ENCODE data around the gene C1orf21.

Gene C1orf21

DNA sequence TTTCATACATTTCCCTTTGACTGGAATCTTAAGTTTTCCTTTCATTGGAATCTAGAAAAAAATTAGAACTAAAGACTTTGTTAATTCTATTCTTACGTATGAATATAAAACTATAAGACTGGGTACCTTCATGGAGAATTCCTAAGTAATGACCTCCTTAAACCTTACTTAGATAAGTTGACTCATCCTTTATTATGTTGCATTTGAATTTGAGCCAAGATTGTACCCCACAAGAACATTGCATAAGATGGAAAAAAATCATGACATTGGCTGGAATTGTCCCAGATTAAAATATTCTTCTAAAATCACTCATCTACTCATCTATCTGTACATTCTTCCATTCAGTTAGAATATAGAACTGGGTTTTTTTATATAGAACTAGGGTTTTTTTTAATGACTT is 137.4 kb downstream of the C1orf21 start:
- no peak for DNase-seq

DNA sequence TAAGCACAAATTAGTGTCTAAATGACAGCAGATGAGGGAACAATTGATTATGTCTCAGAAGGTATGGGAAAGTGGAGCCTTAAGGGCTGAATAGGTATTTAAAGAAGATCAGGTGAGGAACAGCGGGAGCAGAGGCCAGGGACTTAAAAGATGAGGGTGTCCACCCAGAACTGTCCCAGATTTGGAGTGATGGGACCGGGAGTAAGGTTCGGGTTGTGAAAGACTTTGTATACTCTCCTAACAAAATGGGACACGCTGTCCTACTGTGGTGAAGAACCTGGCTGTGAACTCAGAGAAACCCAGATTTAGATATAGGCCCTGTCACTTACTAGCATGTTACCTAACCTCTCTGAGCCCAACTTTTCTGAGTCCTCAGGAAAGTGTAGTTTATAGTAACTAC is 140.6 kb downstream of the C1orf21 start:
- DNase-seq, result no peak

DNA sequence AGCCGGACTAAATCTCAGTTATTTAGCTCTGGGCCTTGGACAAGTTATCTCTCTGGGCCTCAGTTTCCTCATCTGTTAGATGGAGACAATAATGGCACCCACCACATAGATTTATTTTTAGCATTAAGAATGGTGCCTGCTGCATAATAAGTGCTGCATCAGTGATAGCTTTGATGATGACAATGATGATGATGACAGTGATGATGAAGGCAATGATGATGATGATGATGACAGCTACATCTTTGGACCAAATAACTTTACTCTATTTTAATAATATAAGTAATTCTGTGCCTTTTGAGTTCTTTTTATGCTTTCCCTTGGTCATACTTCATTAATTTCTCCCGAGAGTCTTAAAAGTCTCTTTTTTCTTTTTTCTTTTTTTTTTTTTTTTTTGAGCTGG is 143.4 kb downstream of the C1orf21 start:
- no peak for DNase-seq

DNA sequence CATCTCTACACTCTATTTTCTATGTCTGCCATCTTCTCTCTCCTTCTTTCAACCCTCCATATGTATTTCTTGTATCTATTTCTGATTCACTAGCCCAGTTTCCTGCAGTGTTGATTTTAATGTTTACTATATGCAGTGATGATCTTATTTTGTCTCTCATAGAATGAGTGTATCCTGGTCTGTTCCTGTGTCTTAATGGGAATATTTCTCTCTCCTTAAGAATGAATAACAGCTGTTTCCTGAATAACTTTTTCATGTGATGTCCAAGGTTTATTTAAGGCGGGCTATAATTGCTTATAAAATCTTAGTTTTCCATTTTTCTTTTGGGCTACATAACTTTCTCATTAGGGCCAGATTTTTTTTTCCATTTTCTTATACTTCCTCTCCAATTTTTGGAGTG is 144.5 kb downstream of the C1orf21 start:
- DNase-seq, result no peak

DNA sequence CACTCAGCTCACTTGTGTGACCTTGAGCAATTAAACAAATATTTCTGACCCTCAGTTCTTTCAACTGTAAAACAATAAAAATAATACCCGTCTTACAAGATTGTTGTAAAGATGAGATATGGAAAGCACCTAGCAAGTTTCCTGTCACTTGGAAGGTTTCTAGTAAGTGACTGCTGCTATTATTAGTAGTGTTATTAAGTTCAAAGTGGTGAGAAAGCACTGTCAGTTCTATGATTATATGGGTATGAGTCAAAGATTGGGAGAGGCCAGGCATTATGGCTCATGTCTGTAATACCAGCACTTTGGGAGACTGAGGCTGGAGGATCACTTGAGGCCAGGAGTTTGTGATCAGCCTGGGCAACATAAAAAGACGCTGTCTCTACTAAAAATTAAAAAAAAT is 145.4 kb downstream of the C1orf21 start:
- DNase-seq, result no peak

DNA sequence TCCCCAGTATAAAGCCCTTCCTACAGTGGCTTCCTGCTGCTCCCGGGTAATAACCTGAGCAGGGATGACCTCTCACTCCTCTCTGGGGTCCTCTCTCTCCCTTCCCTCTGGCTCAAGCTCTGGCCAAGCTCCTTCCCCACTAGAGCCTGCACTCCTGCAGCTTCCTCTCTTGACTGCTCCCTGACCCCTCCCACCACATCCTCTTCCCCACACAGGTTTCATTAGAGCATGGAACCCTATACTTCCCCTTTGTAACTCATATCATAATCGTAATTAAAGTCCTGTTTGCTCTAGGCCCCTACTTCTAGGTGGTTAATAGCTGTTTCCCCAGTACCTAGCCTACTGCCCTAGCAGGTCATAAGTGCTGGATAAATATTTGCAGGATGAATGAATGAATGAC is 146.2 kb downstream of the C1orf21 start:
- no peak for DNase-seq

DNA sequence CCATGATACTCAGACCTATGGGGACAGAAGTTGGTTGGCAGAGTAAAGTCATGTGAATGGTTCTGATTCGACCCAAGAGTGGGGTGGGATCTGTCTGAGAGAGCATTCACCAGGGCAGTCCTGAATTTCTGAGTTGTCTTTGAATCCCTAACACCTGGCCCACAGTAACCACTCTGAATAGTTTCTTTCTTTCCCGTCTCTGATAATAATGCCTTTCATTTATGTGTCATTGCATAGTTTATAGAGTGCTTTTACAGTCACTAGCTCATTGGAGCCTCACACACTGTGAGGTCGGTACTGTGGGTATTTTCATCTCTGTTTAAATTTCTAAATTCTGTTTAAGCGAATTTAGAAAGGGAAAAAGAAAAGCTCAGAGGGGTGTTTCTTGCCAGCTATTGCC is 147.1 kb downstream of the C1orf21 start:
- no peak for DNase-seq

DNA sequence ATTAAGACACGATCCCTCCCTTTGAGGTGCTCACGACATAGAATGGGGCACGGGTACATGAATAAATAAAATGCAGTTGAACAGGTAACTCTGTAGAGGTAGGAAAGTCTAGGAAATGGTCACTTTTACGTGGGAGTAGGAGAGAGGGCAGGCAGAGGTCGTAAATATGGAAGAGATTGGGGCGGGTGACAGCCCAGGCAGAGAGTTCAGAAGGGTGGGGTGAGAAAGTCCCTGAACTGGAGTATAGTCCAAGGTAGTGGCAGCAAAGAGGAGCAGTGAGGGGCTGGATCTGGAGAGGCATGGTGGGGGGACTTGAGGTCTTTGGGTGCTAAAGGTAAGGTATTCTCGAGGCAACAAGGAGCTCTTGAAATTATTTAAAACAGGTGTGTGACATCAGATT is 147.9 kb downstream of the C1orf21 start:
- DNase-seq, result no peak

DNA sequence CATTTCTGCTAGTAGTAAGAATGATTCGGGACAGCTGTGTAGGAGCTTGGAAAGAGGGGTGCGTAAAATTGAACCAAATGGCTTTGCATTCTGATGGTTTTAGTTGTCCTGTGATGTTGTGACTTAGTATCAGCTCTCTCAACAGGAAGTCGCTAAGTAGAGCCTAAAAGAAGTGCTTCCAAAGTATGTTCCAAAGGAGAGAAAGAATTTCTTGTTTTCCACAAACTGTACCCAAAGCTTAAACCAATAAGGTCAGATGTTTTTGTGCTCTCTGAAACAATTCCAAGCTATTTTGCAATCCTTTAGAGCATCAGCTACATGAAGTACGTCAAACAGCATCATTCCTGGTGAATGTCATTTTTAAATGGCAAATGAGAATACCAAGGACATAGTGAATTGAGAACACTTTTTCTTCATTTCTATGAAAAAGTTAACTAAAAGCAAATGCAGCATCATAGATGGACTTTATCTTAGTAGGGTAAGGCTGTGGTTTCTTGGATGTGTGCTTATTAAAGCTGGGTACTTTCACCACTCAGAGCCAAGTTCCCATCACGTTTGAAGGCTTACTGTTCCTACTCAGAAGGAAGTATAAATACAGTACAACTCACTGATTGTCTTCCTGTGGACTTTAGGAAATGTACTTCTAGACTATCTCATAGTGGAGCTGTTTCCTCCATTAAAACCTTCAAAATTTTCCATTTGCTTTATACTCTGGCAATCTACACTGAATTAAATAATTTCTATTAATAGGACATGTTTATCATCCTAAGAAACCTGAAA is 148.6 kb downstream of the C1orf21 start:
- DNase-seq, result no peak

DNA sequence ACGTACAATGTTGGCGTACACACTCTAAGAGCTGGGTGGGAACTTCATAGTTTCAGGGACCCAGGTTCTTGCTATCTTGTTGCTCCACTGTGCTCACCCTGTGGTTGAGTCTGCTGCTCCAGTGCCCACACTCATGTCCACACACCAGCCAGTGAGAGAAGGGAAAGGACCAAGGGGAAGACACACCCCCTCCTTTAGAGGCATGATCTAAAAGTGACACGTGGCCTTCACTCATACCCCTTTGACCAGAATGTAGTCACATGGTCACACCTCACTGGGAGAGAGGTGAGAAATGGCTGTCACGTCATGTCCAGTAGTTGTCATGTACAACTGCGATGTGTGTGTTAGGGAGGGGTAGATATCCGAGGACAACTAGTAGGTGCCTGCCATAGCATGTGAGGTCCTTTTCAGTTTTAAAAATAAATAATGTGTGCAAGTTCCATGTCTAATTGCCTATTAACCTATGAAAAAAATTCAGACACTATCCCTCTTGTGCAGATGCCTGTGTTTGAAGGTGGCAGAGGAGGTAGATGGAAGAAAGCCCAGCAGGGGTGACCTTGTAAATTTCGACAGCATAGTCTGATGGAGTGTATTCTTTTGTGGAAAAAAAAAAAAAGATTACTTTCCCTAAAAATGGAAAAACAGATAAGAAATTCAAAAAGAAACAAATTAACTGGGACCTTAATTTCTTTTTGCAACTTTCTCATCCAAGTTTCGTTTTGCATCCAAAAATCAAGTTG is 149.6 kb downstream of the C1orf21 start:
- DNase-seq, result no peak

DNA sequence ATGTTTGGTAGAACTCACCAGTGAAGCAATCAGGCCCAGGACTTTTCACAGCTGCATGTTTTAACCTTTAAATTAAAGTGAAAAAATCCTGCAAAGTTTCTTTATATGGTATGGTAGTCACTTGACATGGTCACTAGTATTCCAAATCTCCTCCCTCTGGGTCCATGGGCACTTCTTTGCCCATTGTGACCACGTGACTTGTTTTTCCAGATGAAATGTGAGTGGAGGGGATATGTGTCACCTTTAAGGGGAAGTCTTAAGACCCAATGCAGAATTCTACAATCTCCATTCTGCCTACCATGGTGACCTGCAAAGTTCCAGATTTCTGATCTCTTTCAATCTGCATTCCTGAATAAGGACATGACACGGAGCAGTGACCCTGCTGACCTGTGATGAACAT is 152.8 kb downstream of the C1orf21 start:
- no peak for DNase-seq

DNA sequence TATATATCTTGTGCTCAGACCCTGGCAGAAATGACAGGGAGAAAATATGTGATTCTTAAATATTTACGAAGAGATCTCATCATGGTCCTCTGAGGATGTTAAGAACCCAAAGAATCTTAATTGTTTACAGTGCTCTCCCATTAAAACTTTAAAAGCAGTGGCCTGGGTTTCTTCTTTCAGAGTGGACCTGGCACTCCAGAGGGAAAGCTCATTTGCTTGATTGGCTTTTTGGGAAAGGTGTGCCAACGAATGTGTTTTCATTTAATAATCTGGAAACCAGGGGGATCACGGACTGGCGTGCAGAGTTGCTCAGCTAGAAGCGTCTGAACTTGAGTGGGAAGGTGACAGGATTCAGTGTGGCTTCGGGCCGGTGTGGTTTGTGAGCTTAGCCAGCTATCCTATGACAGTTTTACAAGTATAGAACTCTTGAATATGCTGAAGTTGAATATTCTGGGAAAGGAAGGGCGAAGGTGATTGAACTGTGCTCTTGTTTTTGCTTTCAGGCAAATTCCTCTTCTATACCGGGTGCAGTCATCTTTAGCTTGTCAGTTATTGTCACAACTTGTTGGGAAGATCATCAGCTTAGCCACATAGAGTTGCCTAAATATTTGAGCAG is 154.8 kb downstream of the C1orf21 start:
- no peak for DNase-seq

DNA sequence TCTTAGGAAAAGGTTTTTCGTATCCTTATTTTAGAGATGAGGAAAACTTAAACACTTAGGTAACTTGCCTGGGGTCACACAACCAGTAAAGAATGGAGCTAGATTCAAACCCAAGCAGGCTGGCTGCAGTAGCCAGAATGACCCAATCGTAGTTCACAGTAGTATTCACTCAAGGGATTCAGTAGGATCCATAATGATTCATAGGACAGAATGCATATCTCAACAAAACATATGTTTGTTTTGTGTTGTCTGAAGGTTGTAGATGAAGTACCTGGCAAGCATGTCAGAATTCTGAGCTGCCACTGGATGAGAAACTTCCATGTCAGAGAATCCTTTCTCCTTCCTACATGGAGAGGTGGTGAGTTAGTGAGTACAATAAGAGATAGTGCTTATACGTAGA is 155.5 kb downstream of the C1orf21 start:
- no peak for DNase-seq

DNA sequence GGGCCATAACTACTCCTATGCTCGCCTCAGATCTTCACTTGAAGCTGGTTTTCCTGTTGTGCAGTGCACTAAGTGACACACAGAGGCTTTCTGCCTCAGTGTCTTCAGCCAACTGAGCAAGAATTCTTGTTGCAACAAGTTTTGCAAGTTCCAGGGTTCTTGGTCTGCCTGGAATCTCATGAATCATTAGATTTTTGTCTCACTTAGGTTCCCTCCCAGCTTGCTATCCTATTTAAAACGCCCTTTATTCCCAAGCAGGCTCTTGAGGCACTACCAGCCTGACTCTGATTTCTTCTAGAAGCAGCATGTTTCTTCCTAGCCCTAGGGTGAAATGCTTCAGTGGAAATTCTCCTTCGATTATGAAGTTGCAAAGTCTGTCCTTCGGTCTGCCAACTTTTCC is 158.8 kb downstream of the C1orf21 start:
- DNase-seq, result no peak

DNA sequence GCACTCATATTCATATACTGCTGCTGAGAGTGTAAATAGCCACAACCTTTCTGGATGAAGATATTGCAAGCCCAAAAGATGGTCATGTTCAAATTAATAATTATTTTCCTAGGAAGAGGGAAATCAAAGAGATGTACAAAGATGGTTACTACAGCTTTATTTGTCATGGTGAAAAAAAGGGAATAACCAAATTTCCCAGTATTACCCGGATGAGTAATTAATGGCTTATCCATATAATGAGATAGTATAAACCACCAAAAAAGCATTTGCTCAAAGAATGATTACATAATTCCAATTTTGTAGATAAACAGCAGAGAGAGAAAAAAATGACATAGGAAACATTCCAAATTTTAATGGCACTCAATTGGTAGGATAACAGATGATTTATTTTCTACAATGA is 165.6 kb downstream of the C1orf21 start:
- DNase-seq, result no peak

DNA sequence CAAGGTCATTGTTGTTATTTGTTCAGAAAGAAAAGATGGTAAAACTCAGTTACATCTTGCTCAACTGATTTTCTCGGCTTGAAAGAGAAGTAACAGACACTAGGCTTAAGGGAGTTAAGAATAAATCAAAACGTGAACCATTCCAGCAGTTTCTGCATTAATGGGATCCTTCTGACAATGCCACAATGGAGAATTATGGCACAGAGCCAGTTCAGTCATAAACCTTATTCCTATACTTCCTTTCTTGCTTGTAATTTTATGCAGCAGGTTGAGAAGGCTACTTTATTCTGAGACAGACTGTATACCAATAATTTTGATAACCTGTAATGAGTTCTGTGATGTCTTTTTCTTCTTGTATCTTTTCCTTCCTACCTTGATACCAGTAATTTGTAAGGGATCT is 167.0 kb downstream of the C1orf21 start:
- DNase-seq, result no peak

DNA sequence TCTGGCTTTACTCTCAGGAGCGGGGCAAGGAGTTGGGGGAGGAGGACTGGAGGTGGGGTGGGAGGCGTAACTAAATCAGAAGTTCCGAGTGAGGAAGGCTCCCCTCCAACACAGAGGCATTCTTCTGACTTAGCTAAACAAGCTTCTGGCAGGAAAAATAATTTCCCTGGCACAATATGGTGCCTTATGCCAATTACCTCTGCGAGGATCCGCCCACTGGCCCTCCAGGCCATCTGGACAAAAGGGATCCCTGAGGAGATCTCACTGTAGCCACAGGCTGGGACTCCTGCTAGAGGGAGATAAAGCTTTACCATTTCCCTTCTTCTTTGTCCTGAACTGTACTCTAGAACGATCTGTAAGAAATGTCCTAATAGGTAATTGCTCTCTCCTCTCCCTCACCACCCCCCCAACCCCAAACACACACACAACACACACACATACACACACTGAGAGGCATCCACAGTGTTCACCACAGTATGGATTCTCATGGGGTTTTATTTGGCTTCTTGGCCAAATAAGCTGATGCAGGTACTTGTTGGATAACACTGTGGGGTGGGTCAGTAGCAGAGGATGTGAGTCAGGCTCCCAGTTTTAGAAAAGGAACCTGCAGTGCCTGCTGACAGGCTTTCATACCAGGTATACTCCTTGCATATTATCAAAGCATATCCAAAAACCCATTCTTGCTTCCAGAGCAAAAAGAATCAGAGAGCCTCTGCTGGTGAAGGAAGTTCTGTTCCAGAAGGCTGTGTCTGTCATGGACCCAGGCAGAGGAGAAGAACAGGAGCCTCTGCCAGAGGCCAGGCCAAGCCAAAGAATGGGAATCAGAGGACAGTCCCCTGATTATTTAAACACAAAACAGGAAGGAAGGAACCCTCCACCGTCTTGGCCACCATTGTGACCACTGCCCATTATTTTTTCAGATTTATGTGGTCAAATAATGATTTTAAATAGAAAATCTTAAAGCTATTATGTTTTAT is 169.1 kb downstream of the C1orf21 start:
- no peak for DNase-seq

DNA sequence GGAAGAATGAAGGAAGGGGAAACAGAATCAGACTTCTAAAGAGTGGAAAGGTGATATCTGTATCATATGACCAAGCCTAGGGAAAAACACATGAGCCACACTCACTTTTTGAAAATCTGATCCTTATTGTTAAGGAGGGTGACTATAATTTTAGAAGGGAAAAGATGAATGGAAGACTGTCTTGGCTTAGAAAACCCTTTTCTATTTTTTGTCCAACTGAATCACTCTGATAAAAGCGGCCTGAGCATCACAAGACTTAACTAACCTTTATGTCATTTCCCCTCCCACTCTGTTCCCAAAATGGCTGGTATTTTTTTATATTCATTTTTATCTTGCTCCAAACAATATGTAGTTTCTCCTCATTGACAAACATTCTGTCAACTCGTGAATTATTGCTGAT is 169.8 kb downstream of the C1orf21 start:
- DNase-seq, result no peak

DNA sequence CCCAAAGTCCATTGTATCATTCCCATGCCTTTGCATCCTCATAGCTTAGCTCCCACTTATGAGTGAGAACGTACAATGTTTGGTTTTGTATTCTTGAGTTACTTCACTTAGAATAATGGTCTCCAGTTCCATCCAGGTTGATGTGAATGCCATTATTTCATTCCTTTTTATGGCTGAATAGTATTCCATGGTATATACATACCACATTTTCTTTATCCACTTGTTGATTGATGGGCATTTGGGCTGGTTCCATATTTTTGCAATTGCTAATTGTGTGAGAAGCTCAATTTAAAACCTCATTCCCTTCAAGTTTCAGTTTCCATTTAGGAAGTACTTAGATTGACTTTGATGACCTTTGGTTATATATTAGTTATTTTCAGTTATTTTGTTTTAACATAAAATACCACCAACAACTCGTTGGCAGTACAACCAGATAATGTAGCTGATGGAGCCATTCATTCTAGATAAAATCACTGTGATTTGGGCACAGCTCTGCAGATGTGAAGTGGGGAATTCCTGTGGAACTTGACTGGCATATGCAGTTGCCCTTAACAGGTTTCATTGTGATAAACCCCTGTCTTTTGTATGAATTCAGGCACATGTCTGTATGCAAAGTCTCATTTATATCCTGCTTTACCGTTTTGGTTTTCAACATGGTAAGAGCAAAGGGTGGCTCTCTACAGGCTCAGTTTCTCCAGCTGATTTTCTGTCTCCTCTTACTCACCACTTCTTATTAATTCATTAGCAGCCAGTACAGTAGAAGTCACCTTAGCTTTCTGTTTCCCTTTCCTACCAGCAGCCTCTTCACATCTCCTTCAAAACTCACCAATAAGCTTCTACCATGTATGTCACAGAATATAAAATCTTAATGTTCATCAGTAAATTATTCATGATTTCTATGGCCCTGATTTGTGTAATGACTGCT is 170.9 kb downstream of the C1orf21 start:
- DNase-seq, result no peak

DNA sequence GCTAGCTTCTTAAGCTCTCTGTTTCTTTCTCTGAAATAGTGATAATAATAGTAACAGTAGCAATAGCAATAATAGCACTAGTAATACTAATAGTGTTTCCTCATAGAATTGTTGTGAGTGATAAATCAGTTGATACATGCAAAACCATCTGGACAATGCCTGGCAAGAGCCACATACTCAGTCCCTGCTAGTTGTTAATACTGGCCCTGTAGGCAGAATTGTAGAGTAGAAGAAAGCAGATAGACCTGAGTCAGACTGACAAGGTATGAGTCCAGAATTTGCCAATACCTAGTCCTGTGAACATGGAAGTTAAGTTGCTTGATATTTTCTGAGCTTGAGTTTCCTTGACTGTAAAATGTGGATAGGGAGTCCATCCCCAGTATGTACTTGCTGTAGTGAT is 171.9 kb downstream of the C1orf21 start:
- DNase-seq, result no peak

DNA sequence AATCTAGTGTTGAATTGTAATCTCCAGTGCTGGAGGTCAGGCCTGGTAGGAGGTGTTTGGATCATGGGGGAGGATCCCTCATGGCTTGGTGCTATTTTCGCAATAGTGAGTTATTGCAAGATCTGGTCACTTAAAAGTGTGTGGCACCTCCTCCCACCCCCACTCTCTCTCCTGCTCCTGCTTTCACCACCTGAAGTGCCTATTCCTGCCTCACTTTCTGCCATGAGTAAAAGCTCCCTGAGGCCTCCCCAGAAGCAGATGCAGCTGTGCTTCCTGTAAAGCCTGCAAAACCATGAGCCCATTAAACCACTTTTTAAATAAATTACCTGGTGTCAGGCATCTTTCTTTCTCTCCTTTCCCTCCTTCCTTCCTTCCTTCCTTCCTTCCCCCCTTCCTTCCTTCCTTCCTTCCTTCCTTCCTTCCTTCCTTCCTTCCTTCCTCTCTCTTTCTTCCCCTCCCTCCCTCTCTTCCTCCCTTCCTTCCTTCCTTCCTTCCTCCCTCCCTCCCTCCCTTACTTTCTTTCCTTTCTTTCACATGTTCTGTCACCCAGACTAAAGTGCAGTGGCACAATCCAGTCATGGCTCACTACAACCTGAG is 172.4 kb downstream of the C1orf21 start:
- no peak for DNase-seq
